C4-2B (cell line): ENCODE data around the gene GATA2.

Source experiments
- H3K27ac ChIP-seq: fragments of 450-650 bp; 2 replicates; pipeline ENCODE4 v1.5.1; 2017
- ZFX ChIP-seq: fragments of 450-650 bp; IDR thresholded peaks from 2 replicates; pipeline ENCODE4 v1.6.1; 2017
- TF ChIP-seq, protein P1 (sequence below): fragments of 450-650 bp; conservative IDR thresholded peaks from 2 replicates; pipeline ENCODE4 v1.5.1; 2017; ENCODE audit warnings: mild to moderate bottlenecking

GATA2 gene

DNA sequence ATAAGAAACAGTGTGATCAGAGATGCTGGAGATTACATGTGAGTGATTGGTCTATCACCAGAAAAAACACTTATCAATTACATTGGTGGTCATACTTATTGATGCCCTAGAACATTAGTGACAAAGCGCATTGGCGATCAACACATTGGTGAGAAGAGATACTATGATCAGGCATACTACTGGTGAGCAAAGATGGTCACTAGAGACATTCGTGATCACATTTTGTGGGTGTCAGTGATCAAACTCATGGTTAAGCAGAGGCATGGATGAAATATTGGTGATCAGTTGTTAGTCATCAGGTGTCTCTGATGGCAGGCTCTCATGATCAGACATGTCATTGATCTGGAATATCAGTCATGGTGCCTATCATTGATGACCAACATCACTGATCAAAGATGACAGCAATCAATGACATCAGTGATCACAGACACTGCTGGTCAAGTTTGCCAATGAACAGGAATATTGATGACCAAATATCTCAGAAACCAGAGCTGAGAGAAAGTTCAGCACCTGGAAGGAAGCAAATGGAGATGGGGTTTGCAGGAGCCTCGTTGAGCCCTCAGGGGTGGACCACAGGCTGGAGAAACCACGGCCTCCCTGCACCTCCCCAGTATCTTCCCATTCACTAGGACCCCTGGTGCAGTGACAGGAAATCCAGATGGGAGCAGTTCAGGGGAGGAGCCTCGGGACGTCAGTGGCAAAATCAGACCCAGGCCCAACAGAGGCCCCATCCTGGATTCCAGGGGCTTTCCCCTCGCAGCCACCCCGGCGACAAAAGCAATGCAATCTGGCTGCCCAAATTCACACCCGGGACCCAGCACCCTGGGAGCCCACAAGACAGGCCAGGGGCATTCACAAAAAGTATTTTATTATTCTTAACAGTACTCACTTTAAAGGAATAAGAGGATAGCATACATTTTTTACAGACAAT lies 14.2 kb downstream of the GATA2 start:
- no peak for TF ChIP-seq ZFX
- TF ChIP-seq, protein P1, sequence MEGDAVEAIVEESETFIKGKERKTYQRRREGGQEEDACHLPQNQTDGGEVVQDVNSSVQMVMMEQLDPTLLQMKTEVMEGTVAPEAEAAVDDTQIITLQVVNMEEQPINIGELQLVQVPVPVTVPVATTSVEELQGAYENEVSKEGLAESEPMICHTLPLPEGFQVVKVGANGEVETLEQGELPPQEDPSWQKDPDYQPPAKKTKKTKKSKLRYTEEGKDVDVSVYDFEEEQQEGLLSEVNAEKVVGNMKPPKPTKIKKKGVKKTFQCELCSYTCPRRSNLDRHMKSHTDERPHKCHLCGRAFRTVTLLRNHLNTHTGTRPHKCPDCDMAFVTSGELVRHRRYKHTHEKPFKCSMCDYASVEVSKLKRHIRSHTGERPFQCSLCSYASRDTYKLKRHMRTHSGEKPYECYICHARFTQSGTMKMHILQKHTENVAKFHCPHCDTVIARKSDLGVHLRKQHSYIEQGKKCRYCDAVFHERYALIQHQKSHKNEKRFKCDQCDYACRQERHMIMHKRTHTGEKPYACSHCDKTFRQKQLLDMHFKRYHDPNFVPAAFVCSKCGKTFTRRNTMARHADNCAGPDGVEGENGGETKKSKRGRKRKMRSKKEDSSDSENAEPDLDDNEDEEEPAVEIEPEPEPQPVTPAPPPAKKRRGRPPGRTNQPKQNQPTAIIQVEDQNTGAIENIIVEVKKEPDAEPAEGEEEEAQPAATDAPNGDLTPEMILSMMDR: no peak
- H3K27ac ChIP-seq: no peak overlapping the region

DNA sequence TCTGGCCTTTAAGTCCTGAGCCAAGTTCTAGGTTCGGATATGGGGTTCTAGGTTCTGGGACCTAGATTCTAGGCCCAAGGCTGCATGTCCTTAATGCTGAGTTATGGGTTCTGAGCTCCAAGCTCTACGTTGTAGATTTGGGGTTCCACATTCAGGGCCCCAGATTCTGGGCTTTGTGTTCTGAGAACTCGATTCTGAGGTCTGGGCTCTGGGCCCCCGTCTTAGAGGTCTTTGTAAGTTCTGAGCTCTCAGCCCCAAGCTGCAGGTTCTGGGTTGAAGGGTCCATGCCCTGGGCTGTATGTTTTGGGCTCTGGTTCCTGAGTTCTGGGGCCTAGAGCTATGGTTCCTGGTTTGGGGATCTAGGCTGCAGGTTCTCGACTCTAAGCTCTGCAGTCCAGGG lies 16.3 kb downstream of the GATA2 start:
- H3K27ac ChIP-seq: no peak overlapping the region
- TF ChIP-seq ZFX: no peak
- TF ChIP-seq, protein P1: no peak

DNA sequence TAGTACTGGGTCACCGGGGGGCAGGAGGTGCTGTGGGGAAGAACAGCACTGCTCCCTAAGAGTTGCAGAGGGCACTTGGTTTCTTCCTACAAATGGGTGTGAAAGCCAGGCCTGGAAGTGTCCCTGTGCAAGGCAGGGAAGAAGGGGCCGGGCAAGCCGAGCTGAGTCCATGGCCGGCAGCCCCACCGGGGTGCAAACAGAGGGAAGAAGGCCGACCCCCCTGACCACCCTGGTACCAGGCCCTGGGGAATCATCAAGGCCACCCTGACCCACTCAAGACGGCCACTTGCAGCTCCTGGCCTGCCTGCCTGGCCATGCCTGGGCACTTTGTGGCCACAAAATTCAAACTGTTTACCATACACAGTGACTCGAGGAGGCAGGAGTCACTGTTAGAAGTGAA lies 17.6 kb downstream of the GATA2 start:
- no peak for TF ChIP-seq ZFX
- TF ChIP-seq, protein P1: no peak
- no peak overlapping the region for H3K27ac ChIP-seq

DNA sequence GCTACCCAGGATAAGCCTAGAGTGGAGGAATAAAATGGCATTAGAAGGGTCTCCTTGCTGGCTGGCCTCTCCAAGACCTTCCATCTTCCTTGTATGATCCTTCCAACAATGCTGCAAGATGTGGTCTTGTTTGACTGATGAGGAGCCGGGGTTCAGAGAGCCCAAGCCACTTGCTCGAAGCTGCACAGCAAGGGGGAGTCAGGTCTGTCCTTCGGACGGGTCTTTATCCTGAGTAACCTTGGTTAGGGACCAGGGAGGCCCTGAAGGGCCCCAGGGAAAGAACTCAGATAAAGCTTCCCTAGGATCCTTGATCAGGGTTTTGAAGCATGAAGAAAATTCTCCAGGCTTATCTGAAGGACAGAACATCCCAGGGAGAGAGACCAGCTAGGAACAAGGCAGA lies 19.3 kb downstream of the GATA2 start:
- no peak for TF ChIP-seq ZFX
- TF ChIP-seq, protein P1: no peak
- H3K27ac ChIP-seq: no peak overlapping the region

DNA sequence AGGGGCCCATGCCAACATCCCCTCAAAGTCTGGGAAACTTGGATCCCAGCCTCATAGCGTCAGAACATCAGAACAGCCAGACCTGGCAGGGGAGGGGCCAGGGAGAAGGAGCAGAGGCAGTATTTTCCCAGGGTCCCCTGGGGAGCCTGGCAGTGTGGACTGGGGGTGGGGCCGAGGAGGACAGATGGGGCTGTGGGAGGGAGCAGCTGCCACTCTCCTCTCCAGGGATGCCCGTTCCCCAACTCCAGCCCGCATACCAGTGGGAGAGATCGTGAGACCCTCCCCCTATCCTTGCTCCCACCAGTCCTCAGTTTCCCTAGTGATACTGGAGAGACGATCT lies 19.9 kb downstream of the GATA2 start:
- TF ChIP-seq, protein P1: no peak
- no peak for TF ChIP-seq ZFX
- H3K27ac ChIP-seq: no peak overlapping the region

DNA sequence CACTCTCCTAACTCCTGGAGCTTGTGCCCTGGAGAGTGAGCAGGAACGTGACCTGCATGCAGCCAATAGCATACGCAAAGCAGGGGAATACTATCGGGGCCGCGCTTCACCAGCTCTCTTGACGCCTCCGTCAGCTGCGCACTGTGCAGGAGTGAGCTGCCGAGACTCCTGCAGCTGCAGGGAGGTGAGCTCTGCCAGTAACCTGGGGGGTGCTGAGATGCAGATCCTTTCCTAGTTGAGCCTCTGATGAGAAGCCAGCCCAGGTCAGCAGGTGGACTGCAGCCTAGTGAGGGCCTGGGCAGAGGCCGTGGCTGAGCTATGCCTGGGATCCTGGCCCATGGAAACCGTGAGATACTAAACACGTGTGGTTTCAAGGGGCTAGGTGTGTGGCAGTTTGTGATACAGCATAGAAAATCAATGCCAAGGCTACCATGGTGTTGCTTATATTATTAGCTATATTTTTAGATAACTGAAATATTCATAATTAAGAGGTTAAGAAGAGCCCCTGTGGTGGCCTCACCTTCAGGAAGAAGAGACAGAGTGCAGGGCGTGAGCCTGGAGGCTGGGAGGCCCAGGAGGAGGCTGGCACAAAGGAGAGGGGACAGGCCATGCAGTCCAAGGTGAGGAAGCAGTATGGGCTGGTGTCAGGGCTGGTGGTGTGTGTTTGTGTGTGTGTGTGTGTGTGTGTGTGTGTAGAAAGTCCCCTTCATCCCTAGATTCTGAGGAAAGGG lies 20.4 kb downstream of the GATA2 start:
- no peak overlapping the region for H3K27ac ChIP-seq
- TF ChIP-seq ZFX: no peak
- TF ChIP-seq, protein P1: no peak

DNA sequence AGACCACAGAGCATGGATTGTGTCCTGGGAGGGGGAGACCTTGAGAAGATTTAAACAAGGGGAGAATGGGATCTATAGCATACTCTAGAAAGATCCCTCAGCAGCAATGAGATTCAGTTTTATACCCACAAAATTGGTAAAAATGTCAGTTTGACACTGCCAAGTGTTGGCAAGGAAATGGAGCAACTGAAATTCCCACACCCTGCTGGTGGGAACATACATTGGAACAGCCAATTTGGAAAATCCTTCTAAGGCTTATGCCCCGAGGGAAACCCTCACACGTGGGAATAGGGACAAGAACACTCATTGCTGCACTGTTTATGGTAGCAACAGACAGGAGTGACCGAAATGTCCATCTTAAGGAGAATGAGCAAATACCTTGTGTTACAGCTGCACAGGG lies 21.3 kb downstream of the GATA2 start:
- no peak overlapping the region for H3K27ac ChIP-seq
- TF ChIP-seq ZFX: no peak
- TF ChIP-seq, protein P1: no peak
